GM11168 (cell line): Measurements from ENCODE around the gene HMX3.
"Not testable (repeated sequence)": the region's sequence is repeated elsewhere in the genome, so short reads cannot be mapped to it uniquely, and the experiment has no call there.

ENCODE experiments used
- in situ Hi-C: fragments of 300-500 bp; cut with MboI; formaldehyde crosslinking; loops from one replicate; pipeline ENCODE4 v1.12.0; 2022; ENCODE audit warnings: low sequenced_read_pairs; ENCODE audit not compliant: unreplicated experiment

HMX3 gene

GRCh38 chr10:123160311-123160980 lies 24.7 kb downstream of the HMX3 start:
- in situ Hi-C loops = no loop called here

DNA sequence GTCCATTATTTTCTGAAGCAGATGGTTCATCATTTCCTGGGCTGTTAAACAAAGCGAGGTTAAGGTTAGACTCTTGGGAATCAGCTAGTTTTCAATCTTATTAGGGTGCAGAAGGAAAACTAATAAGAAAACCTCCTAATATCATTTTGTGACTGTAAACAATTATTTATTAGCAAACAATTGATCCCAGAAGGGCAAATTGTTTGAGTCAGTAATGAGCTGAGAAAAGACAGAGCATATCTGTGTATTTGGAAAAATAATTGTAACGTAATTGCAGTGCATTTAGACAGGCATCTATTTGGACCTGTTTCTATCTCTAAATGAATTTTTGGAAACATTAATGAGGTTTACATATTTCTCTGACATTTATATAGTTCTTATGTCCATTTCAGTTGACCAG lies 28.5 kb downstream of the HMX3 start:
- in situ Hi-C loops = no loop called here

GRCh38 chr10:123165445-123166072 lies 29.8 kb downstream of the HMX3 start:
- in situ Hi-C loops = no loop called here

DNA sequence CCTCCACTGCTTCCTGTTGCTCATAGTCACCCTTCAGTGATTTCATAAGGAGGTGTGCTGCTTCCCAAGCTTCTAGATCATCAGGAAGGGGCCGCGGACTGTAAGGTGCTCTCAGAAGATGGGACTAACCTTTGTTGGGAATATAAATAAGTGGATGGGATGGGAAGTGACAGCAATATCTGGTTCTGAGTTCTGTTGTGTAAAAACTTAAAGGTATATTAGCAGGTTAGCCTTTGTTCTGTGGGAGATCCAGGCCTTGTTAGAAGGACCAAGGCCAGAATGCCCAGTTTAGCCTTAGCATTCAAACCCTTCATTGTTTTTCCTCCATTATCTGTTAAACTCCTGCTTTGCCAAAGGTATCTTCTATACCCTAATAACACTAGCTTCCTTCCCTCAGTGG lies 30.8 kb downstream of the HMX3 start:
- in situ Hi-C loops = no loop called here

DNA sequence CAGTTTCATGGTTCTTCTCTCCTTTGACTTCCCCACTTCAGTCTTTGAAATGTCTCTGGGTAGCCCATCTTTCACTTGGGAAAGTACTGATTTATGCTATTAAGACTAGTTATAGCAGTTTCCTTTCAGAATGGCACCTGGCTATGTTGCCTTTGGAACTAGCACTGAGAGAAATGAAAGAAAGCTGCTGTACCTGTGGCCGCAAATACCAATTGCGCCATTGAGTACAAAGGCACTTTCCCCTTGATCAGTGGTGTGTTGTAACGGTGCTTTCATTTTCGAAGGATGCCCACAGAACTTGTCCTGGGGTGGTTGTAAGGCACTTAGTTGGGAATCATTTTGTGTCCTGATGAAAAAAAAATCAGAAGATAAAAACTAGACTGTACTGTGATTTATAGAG lies 35.2 kb downstream of the HMX3 start:
- in situ Hi-C loops = no loop called here

DNA sequence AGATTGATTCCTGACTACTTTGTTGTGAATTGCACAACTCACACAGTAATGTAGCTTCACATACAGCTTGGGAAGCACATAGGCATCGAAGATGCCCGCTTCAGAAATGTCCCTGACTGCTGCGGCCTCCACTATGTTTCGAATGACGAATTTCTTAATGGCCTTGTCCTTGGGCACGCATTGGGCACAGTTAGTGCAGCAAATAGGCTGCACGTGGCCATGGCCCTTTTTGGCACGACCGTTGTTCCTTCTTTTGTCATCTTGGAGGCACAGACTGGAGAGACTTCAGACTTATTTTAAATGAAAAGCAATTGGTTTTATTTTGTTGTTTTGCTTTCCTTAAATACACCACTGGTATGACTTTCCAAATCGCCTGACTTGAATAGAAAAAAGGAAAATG lies 35.8 kb downstream of the HMX3 start:
- in situ Hi-C loops = not testable (repeated sequence)

DNA sequence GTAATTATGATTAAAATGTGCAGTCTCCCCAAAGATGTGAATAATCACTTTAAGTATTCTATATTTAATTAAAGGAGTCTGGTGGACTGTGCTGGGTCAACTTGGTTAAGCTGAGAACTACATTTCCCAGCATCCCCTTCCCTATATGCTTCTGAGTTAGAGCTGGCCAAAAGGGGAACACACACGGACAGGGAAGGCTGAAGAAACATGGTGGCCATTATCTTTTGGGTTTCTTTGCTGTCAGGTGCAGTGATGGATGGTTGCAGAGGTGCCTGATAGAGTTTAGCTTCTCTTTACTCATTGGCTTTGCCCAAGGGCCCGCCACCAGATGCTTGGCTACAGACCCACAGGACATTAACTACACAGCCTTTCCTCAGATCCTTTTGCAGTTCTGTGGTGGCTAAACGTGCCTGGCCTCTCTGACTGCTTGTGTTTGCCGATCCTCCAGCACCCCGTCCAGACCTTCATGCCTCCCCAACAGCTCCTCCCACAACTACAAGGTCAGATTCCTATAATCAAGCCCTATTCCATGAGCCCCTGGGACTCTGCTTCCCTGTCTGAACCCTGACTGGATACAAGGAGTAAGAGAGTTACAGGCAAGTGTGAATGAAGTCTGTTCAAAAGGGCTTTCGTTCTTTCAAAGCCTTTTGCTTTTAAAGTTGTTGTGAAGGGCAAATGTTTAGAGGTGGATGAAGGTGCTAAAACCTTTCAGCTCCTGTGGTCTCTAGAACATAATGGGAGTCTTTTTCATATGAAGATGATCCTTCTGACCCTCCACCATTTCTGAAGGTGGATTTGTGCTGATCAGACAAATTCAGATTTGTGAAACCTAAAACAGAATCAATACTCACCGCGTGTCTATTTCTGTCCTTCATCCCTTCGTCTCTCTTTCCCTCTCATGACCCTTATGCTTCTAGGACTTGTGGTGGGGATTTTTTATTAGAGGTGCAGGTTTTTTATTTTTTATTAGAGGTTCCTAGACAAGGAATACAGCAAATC lies 39.9 kb downstream of the HMX3 start:
- in situ Hi-C loops = no loop called here

DNA sequence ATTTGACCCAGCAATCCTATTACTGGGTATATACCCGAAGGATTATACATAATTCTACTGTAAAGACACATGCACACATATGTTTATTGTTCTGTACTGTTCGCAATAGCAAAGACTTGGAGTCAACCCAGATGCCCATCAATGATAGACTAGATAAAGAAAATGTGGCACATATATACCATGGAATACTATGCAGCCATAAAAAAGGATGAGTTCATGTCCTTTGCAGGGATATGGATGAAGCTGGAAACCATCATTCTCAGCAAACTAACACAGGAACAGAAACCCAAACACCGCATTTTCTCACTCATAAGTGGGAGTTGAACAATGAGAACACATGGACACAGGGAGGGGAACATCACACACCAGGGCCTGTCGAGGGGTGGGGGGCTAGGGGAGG lies 42.6 kb downstream of the HMX3 start:
- in situ Hi-C loops = not testable (repeated sequence)

DNA sequence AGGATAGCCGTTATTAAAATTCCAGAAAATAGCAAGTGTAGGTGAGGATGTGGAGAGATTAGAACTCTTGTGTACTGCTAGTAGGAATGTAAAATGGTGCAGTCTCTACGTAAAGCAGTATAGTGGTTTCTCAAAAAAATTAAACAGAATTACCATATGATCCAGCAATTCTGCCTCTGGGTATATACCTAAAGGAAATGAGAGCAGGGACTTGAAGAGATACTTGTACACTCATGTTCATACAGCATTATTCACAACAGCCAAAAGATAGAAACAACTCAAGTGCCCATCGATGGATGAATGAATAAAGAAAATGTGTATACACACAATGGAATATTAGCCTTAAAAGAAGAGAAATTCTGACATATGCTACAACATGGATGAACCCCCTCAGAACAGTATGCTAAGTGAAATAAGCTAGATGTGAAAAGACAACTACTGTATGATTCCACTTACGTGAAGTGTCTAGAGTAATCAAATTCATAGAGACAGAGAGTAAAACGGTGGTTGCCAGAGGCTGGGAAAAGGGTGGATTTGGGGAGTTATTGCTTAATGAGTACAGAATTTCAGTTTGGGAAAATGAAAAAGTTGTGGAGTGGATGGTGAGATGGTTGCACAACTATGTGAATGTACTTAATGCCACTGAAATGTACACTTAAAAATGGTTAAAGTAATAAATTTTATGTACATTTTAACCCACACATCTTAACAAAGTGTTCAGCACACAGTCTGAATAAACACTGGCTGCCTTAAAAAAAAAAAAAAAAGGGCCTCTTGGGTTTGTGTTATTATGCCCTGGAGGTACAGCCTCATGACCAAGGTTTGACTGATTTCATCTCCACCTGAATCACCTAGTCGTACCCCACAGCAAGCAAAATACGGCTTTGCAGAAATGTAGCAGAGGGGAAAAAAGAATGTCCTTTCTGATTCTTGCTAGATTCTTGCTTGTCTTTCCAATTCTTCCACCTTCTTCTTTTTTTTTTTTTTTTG lies 44.6 kb downstream of the HMX3 start:
- in situ Hi-C loops = no loop called here

DNA sequence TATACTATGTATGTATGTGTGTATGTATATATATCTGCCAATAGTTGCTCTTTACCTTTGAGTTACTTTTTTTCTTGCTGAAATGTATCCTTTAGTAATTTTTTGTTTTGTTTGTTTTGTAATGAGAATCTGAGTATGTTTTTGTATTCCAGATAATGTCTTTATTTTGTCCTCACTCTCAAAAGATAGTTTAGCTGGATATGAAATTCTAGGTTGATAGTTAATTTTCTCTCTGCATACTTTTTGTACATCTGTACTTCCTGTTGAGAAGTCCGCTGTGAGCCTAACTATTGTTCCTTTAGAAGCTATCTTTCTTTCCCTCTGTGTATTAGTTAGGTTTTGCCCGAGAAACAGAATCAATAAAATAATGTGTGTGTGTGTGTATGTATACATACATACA lies 48.0 kb downstream of the HMX3 start:
- in situ Hi-C loops = no loop called here

DNA sequence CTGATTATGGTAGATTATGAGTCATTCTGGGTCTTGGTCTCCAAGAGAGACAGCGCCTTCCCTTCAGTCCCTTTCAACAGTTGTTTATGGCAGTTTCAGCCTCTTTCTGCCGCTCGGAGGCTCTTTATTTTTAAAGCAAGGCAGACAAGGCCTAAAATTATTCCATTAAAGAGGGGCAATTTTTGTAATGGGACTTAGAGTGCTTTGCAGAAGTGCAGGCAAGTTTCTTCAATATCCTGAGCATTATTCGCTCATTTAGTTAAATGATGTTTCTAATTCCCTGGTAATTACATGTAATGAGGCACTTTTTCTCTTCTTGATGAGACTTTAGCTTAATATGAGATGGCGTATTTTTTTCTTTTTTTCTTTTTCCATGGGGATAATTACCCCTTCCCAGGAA lies 52.0 kb downstream of the HMX3 start:
- in situ Hi-C loops = no loop called here
